HEK293T (cell line): ENCODE data around the gene CMC1.

Experiments used
- CTCF ChIA-PET: fragments of 350-600 bp; formaldehyde crosslinking; extraction: SDS; loops from one replicate; lab custom pipeline; 2021; ENCODE audit warnings: antibody characterized with exemption, inconsistent platforms; lab: Yijun Ruan, JAX
- POLR2A ChIA-PET: fragments of 350-600 bp; formaldehyde crosslinking; extraction: SDS; loops from one replicate; lab custom pipeline; 2020; ENCODE audit warnings: antibody characterized with exemption, inconsistent platforms; lab: Yijun Ruan, JAX
- DNase-seq: peaks from one replicate; pipeline ENCODE4 v3.0.0; 2012; ENCODE audit warnings: mixed read lengths; ENCODE audit errors: extremely low spot score
- ARNT ChIP-seq: fragments of 450-650 bp; IDR thresholded peaks from 2 replicates; pipeline ENCODE4 v1.6.1; 2017; ENCODE audit warnings: mild to moderate bottlenecking
- BHLHE40 ChIP-seq: fragments of 450-650 bp; IDR thresholded peaks from 2 replicates; pipeline ENCODE4 v1.6.1; 2016; ENCODE audit warnings: mild to moderate bottlenecking, moderate library complexity, borderline replicate concordance
- CTBP1 ChIP-seq: fragments of 450-650 bp; IDR thresholded peaks from 2 replicates; pipeline ENCODE4 v1.6.1; 2016; ENCODE audit warnings: borderline replicate concordance
- ELF4 ChIP-seq: fragments of 450-650 bp; IDR thresholded peaks from 2 replicates; pipeline ENCODE4 v1.6.1; 2017; ENCODE audit warnings: antibody characterized with exemption
- FOXA1 ChIP-seq: fragments of 450-650 bp; IDR thresholded peaks from 2 replicates; pipeline ENCODE4 v1.6.1; 2016; ENCODE audit warnings: mild to moderate bottlenecking
- FOXK2 ChIP-seq: fragments of 450-650 bp; IDR thresholded peaks from 2 replicates; pipeline ENCODE4 v1.6.1; 2016; ENCODE audit warnings: mild to moderate bottlenecking
- FOXM1 ChIP-seq: fragments of 450-650 bp; IDR thresholded peaks from 2 replicates; pipeline ENCODE4 v1.6.1; 2017; ENCODE audit warnings: mild to moderate bottlenecking, borderline replicate concordance
- HDGF ChIP-seq: fragments of 450-650 bp; IDR thresholded peaks from 2 replicates; pipeline ENCODE4 v1.6.1; 2017; ENCODE audit warnings: antibody characterized with exemption, borderline replicate concordance
- L3MBTL2 ChIP-seq: fragments of 450-650 bp; conservative IDR thresholded peaks from 2 replicates; pipeline ENCODE4 v1.6.1; 2016; ENCODE audit warnings: mild to moderate bottlenecking
- LEF1 ChIP-seq: fragments of 450-650 bp; IDR thresholded peaks from 2 replicates; pipeline ENCODE4 v1.6.1; 2017; ENCODE audit warnings: mild to moderate bottlenecking, borderline replicate concordance
- NFRKB ChIP-seq: fragments of 450-650 bp; IDR thresholded peaks from 2 replicates; pipeline ENCODE4 v1.6.1; 2016; ENCODE audit warnings: mild to moderate bottlenecking, moderate library complexity
- PKNOX1 ChIP-seq: fragments of 450-650 bp; IDR thresholded peaks from 2 replicates; pipeline ENCODE4 v1.6.1; 2016
- SP1 ChIP-seq: fragments of 450-650 bp; IDR thresholded peaks from 2 replicates; pipeline ENCODE4 v1.6.1; 2017
- SUZ12 ChIP-seq: fragments of 450-650 bp; IDR thresholded peaks from 2 replicates; pipeline ENCODE4 v1.6.1; 2016; ENCODE audit warnings: mild to moderate bottlenecking
- TARDBP ChIP-seq: fragments of 450-650 bp; IDR thresholded peaks from 2 replicates; pipeline ENCODE4 v1.6.1; 2016
- ZNF384 ChIP-seq: fragments of 450-650 bp; IDR thresholded peaks from 2 replicates; pipeline ENCODE4 v1.6.1; 2016

Gene CMC1

GRCh38 chr3:28300345-28300962 lies 59.0 kb downstream of the CMC1 start:
- no peak for DNase-seq
- no peak for TF ChIP-seq FOXK2
- no peak for TF ChIP-seq TARDBP
- no peak for TF ChIP-seq SP1
- TF ChIP-seq L3MBTL2 = no peak
- no peak for TF ChIP-seq FOXM1
- no peak for TF ChIP-seq ELF4
- no peak for TF ChIP-seq NFRKB
- TF ChIP-seq PKNOX1 = no peak
- TF ChIP-seq CTBP1 = no peak
- no peak for TF ChIP-seq BHLHE40
- TF ChIP-seq FOXA1 = no peak
- no peak for TF ChIP-seq SUZ12
- ChIA-PET CTCF (no interaction called here), POLR2A (no interaction called here)

GRCh38 chr3:28301688-28302087 lies 60.3 kb downstream of the CMC1 start:
- ChIA-PET CTCF (no interaction called here), POLR2A (no interaction called here)
- TF ChIP-seq BHLHE40 = no peak
- TF ChIP-seq HDGF = no peak
- TF ChIP-seq SUZ12 = no peak
- TF ChIP-seq L3MBTL2 = no peak
- TF ChIP-seq NFRKB = no peak
- no peak for TF ChIP-seq ELF4
- DNase-seq = no peak

- CTCF ChIA-PET = no interaction called here
- TF ChIP-seq CTBP1 = no peak
- TF ChIP-seq HDGF = no peak
- no peak for TF ChIP-seq FOXM1
- no peak for TF ChIP-seq NFRKB
- TF ChIP-seq FOXK2 = no peak
- DNase-seq = no peak
- POLR2A ChIA-PET = no interaction called here
Measured at GRCh38 chr3:28308196-28308595, 66.8 kb downstream of the CMC1 start.

GRCh38 chr3:28315711-28316110 lies 74.3 kb downstream of the CMC1 start:
- no peak for DNase-seq
- POLR2A ChIA-PET = no interaction called here
- CTCF ChIA-PET = no interaction called here
- TF ChIP-seq L3MBTL2 (no peak), ELF4 (no peak), SP1 (no peak), SUZ12 (no peak), BHLHE40 (no peak), NFRKB (no peak), CTBP1 (no peak)

- DNase-seq = no peak
- ChIA-PET POLR2A (no interaction called here), CTCF (no interaction called here)
- TF ChIP-seq ZNF384 (no peak), TARDBP (no peak), ELF4 (no peak), LEF1 (no peak), PKNOX1 (no peak)
Measured at GRCh38 chr3:28316226-28316625, 74.8 kb downstream of the CMC1 start.

- peak; percentile 60 for DNase-seq
- POLR2A ChIA-PET = no interaction called here
- TF ChIP-seq LEF1 = no peak
- TF ChIP-seq FOXK2 = no peak
- no peak for TF ChIP-seq BHLHE40
- no peak for TF ChIP-seq TARDBP
- no peak for TF ChIP-seq ARNT
- no peak for TF ChIP-seq PKNOX1
- no peak for TF ChIP-seq SP1
- no peak for TF ChIP-seq SUZ12
- TF ChIP-seq CTBP1 = no peak
- TF ChIP-seq ELF4 = no peak
- no peak for TF ChIP-seq NFRKB
- CTCF ChIA-PET = interaction anchor here (0.5 to 0.9 kb wide), 3 partner anchors 11 to 595 kb away, joined by 3 to 4 read pairs (median 4); partner anchors contain the start of gene EOMES
Measured at GRCh38 chr3:28317438-28318022, 76.1 kb downstream of the CMC1 start.

GRCh38 chr3:28320981-28321380 lies 79.6 kb downstream of the CMC1 start:
- ChIA-PET CTCF (interaction anchor here (1.3 to 2.0 kb wide), 2 partner anchors 14 to 609 kb away, joined by 4 to 5 read pairs; no protein-coding TSS in a partner anchor), POLR2A (no interaction called here)
- TF ChIP-seq ZNF384 = no peak
- TF ChIP-seq PKNOX1 = no peak
- TF ChIP-seq LEF1 = no peak
- no peak for TF ChIP-seq ELF4
- no peak for TF ChIP-seq SP1
- TF ChIP-seq ARNT = no peak
- TF ChIP-seq FOXK2 = no peak
- TF ChIP-seq HDGF = no peak
- TF ChIP-seq SUZ12 = no peak
- TF ChIP-seq FOXM1 = no peak
- no peak for TF ChIP-seq TARDBP
- no peak for TF ChIP-seq NFRKB
- no peak for TF ChIP-seq CTBP1
- no peak for TF ChIP-seq L3MBTL2
- TF ChIP-seq FOXA1 = no peak
- no peak for TF ChIP-seq BHLHE40
- no peak for DNase-seq
